Endothelial cell of umbilical vein (primary cell): Measurements from ENCODE around the gene B4GALT5. TPM values are rescaled to one million over a fixed set of nuclear protein-coding genes. Genes with fewer than 3 reads are reported as not detected.

ENCODE experiments used
- BruUV-seq: library from RNA; stranded (reverse); fragments of 400-500 nt; replicated peaks from 2 replicates; lab custom pipeline; 2021; lab: Mats Ljungman, UMichigan
- CTCF ChIA-PET: fragments of 300-600, 350-600 bp; sonication (Branson Sonifier 250); formaldehyde crosslinking; loops from one replicate; lab custom pipeline; 2021; ENCODE audit warnings: antibody characterized with exemption, inconsistent platforms; lab: Charles Lee
- POLR2A ChIA-PET: fragments of 300-600, 350-600 bp; sonication (Branson Sonifier 250); formaldehyde crosslinking; loops from one replicate; lab custom pipeline; 2021; ENCODE audit warnings: antibody characterized with exemption, inconsistent platforms; lab: Charles Lee
- DNase-seq: peaks from one replicate; pipeline ENCODE4 v3.0.0-alpha.2; 2011; ENCODE audit warnings: low read depth, low spot score
- FAIRE-seq: peaks from 2 replicates; lab custom pipeline; 2011; peaks lifted over from hg19 to GRCh38; lab: Jason Lieb, UNC
- H2AFZ ChIP-seq: 2 replicates; pipeline ENCODE4 v1.6.0; 2012; ENCODE audit warnings: low read depth, low read length, control low read depth, inconsistent platforms
- H3K27ac ChIP-seq: 2 replicates; pipeline ENCODE4 v1.5.1; 2011; ENCODE audit warnings: low read depth, mild to moderate bottlenecking, control low read depth, low read length, moderate library complexity; ENCODE audit not compliant: insufficient read depth
- H3K27me3 ChIP-seq, 2 experiments: 2 replicates each; pipeline versions ENCODE4 v1.6.0 to v1.6.1; 2011; ENCODE audit warnings: low read length in 2 of 2, mixed read lengths in 1 of 2; ENCODE audit not compliant: control insufficient read depth in 2 of 2, insufficient read depth in 2 of 2
- H3K36me3 ChIP-seq, 2 experiments: 2 replicates in 1 of 2; 3 replicates in 1 of 2; pipeline ENCODE4 v1.5.1; 2011; ENCODE audit warnings: low read length in 2 of 2, mild to moderate bottlenecking in 1 of 2, moderate library complexity in 1 of 2; ENCODE audit not compliant: control insufficient read depth in 2 of 2, insufficient read depth in 2 of 2; ENCODE audit errors: extremely low read depth in 1 of 2
- H3K4me1 ChIP-seq: 3 replicates; pipeline ENCODE4 v1.5.1; 2011; ENCODE audit warnings: mild to moderate bottlenecking, low read length; ENCODE audit not compliant: control insufficient read depth, insufficient read depth; ENCODE audit errors: extremely low read depth
- H3K4me2 ChIP-seq: 2 replicates; pipeline ENCODE4 v1.6.1; 2011; ENCODE audit warnings: low read length, control low read depth, mixed read lengths; ENCODE audit not compliant: insufficient read depth
- H3K4me3 ChIP-seq, 3 experiments: fragments of 200-600 bp in 1 of 3; sonication (generic), shearing (Covaris generic) in 1 of 3; replicated peaks in 1 of 3; 2 replicates each; pipeline ENCODE4 v1.5.1; 2011 to 2016; ENCODE audit warnings: control low read depth in 3 of 3, low read length in 3 of 3, mild to moderate bottlenecking in 2 of 3, inconsistent platforms in 1 of 3, low read depth in 1 of 3, moderate library complexity in 1 of 3; ENCODE audit not compliant: insufficient read depth in 1 of 3
- H3K79me2 ChIP-seq: 2 replicates; pipeline ENCODE4 v1.6.0; 2012; ENCODE audit warnings: low read length, inconsistent platforms; ENCODE audit not compliant: control insufficient read depth, insufficient read depth
- H3K9ac ChIP-seq: replicated peaks from 2 replicates; pipeline ENCODE3; 2011; ENCODE audit warnings: low read length, control low read depth; ENCODE audit not compliant: insufficient read depth; ENCODE audit errors: extremely low read depth
- H3K9me1 ChIP-seq: replicated peaks from 3 replicates; pipeline ENCODE4 v1.6.0; 2011; ENCODE audit warnings: mild to moderate bottlenecking, low read length; ENCODE audit not compliant: control insufficient read depth, insufficient read depth; ENCODE audit errors: extremely low read depth
- H3K9me3 ChIP-seq: replicated peaks from 2 replicates; pipeline ENCODE4 v1.5.1; 2012; ENCODE audit warnings: low read length, inconsistent platforms; ENCODE audit not compliant: control insufficient read depth, insufficient read depth
- H4K20me1 ChIP-seq: replicated peaks from 2 replicates; pipeline ENCODE3; 2011; ENCODE audit warnings: mild to moderate bottlenecking, low read length; ENCODE audit not compliant: control insufficient read depth, insufficient read depth; ENCODE audit errors: extremely low read depth
- CTCF ChIP-seq, 2 donors: IDR thresholded peaks; 1 replicate in 1 of 2; 2 replicates in 1 of 2; pipeline ENCODE4 v1.5.1; 2011; ENCODE audit warnings: low read length in 2 of 2, mild to moderate bottlenecking in 2 of 2, moderate library complexity in 2 of 2, control low read depth in 1 of 2, inconsistent platforms in 1 of 2, low read depth in 1 of 2; ENCODE audit not compliant: insufficient read depth in 1 of 2; ENCODE audit errors: extremely low read depth in 1 of 2
- EZH2 ChIP-seq: IDR thresholded peaks from 2 replicates; pipeline ENCODE4 v1.6.1; 2012; ENCODE audit warnings: borderline replicate concordance, low read depth, mild to moderate bottlenecking, moderate library complexity, low read length, inconsistent platforms; ENCODE audit not compliant: severe bottlenecking
- FOS ChIP-seq: IDR thresholded peaks from 2 replicates; pipeline ENCODE4 v1.6.1; 2011; ENCODE audit warnings: mild to moderate bottlenecking, low read length, moderate library complexity, borderline replicate concordance; ENCODE audit not compliant: insufficient read depth
- GATA2 ChIP-seq: IDR thresholded peaks from 2 replicates; pipeline ENCODE4 v1.7.0; 2011; ENCODE audit warnings: low read depth, mild to moderate bottlenecking, moderate library complexity, mixed read lengths, low read length; ENCODE audit not compliant: insufficient read length, insufficient read depth
- JUN ChIP-seq: IDR thresholded peaks from 2 replicates; pipeline ENCODE4 v1.6.1; 2011; ENCODE audit warnings: borderline replicate concordance, low read depth; ENCODE audit not compliant: insufficient read length, insufficient read depth
- MAX ChIP-seq: IDR thresholded peaks from 2 replicates; pipeline ENCODE4 v1.6.1; 2011; ENCODE audit not compliant: insufficient read depth, insufficient read length
- MYC ChIP-seq: IDR thresholded peaks from one replicate; pipeline ENCODE4 v1.6.1; 2011; ENCODE audit warnings: mild to moderate bottlenecking, low read depth, low read length
- POLR2A ChIP-seq: IDR thresholded peaks from 2 replicates; pipeline ENCODE4 v1.6.1; 2012; ENCODE audit warnings: low read depth, mild to moderate bottlenecking, control low read depth, low read length
- POLR2AphosphoS5 ChIP-seq: IDR thresholded peaks from 2 replicates; pipeline ENCODE4 v1.6.1; 2012; ENCODE audit warnings: low read depth, mild to moderate bottlenecking, control low read depth, low read length, moderate library complexity; ENCODE audit not compliant: insufficient read depth
- dilution Hi-C: fragments of 300-500 bp; cut with MboI; formaldehyde crosslinking; loops from one replicate; pipeline ENCODE4 v1.15.0; 2019; ENCODE audit warnings: low sequenced_read_pairs; ENCODE audit not compliant: extremely low pct_ligation_motif_present
- intact Hi-C: fragments of 100-400 bp; cut with micrococcal nuclease; formaldehyde crosslinking; loops from one replicate; pipeline ENCODE4 v1.10.0; 2022
- polyA plus RNA-seq, 4 experiments: library from polyadenylated mRNA; depleted of rRNA in 3 of 4; stranded (reverse) in 3 of 4; unstranded in 1 of 4; fragments of >200 nt; gene quantifications; 2 replicates each; pipeline versions ENCODE4 v1.2.1 to v1.2.3, GENCODE V29; 2011 to 2012; ENCODE audit warnings: missing spikeins in 1 of 4
- total RNA-seq: library from RNA; stranded (reverse); gene quantifications from 2 replicates; pipeline ENCODE4 v1.2.3, GENCODE V29; 2021

Gene B4GALT5
- total and polyA plus RNA-seq, 2 donors (not counting 3 experiments of a cell fraction or from before 2014, with no cell fraction given): 54.4 to 70.1 TPM

- CTCF ChIA-PET: interaction anchor here (3.7 kb wide), 1 partner anchor 209 kb away, joined by 21 read pairs; no protein-coding TSS in a partner anchor
- POLR2A ChIA-PET: no interaction called here
- dilution Hi-C loops (no loop called here), intact Hi-C loops (no loop called here)
- H4K20me1 ChIP-seq: no peaks in the 10 kb centered on the region
- H3K79me2 ChIP-seq: no peaks in the 10 kb centered on the region
- H3K4me1 ChIP-seq: no peaks in the 10 kb centered on the region
- no TSS peak for BruUV-seq
- DNase-seq (no peak), FAIRE-seq (no peak)
- no peak overlapping the region for H3K27ac ChIP-seq
- no peak overlapping the region for H2AFZ ChIP-seq
- H3K36me3 ChIP-seq: peaks cover 21 to 40% of the 10 kb centered on the region in 2 experiments
- H3K4me2 ChIP-seq: no peak overlapping the region
- H3K9ac ChIP-seq: no peak overlapping the region
- no peaks in the 10 kb centered on the region for H3K27me3 ChIP-seq
- no peaks in the 10 kb centered on the region for H3K9me3 ChIP-seq
- H3K4me3 ChIP-seq: no peak overlapping the region
- TF ChIP-seq MYC (no peak), JUN (no peak), POLR2A (no peak), EZH2 (no peak), FOS (no peak), MAX (no peak), GATA2 (no peak), CTCF (IDR thresholded peaks at IDR 0.05; ENCODE audit: extremely low read depth in 1 of 2, insufficient read depth in 1 of 2, low read depth in 1 of 2, low read length in 2 of 2) (no peak), POLR2AphosphoS5 (no peak)
- no peaks in the 10 kb centered on the region for H3K9me1 ChIP-seq
Measured at GRCh38 chr20:49637046-49637637, 76.5 kb downstream of the B4GALT5 start.
